HCEC 1CT (cell line): ENCODE data around the gene CDKAL1.
"Not testable (repeated sequence)": the region's sequence is repeated elsewhere in the genome, so short reads cannot be mapped to it uniquely, and the experiment has no call there.

Source experiments
- DNase-seq: peaks from one replicate; pipeline ENCODE4 v3.0.0-alpha.2; 2017

The CDKAL1 gene

DNA sequence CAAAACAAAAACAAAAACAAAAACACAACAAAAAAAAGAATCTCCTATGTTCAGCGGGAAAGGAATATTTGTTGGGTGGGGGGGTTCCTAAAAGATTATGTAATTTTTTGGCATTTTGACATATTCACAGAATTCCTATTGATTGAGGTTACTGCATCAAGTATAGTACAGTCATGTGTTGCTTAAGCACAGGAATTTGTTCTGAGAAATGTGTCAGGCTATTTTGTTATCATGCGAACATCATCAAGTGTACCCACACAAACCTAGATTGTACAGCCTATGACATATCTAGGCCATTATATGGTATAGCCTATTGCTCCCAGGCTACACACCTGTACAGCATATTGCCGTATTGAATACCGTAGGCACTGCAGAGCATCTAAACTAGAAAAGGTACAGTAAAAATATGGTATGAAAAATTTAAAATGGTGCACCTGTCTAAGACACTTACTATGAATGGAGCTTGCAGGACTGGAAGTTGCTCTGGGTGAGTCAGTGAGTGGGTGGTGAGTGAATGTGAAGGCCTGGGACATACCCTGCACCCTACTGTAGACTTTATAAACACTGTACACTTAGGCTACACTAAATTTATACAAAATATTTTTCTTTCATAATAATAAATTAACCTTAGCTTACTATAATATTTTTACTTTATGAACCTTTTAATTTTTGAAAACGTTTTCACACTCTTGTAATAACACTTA is 110.6 kb downstream of the CDKAL1 start:
- peak; percentile 19 for DNase-seq

DNA sequence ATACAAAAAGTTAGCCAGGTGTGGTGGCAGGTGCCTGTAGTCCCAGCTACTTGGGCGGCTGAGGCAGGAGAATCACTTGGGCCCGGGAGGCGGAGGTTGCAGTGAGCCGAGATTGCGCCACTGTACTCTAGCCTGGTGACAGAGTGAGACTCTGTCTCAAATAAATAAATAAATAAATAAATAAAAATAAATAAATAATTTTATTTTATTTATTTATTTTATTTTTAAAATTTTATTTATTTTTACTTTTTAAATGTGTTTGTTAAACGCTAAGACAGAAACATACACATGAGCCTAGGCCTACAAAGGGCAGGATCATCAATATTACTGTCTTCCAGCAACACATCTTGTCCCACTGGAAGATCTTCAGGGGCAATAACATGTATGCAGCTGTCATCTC is 111.3 kb downstream of the CDKAL1 start:
- not testable (repeated sequence) for DNase-seq

DNA sequence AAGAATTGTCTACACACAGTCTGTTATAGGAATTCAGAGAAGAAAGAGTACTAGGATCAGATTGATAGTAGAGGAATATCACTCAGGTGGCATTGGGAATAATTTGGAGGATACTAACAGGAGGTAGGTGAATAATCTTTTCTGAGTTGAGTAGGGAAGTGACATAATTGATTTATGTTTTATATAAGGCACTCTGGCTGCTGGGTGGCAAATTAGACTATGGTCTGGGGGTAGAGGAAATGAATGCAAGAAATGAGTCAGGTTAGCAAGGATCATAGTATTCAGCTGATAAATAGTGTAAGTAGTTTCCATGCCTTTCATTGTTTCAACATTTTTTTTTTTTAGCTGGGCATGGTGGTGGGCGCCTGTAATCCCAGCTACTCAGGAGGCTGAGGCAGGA is 113.3 kb downstream of the CDKAL1 start:
- DNase-seq, result no peak

DNA sequence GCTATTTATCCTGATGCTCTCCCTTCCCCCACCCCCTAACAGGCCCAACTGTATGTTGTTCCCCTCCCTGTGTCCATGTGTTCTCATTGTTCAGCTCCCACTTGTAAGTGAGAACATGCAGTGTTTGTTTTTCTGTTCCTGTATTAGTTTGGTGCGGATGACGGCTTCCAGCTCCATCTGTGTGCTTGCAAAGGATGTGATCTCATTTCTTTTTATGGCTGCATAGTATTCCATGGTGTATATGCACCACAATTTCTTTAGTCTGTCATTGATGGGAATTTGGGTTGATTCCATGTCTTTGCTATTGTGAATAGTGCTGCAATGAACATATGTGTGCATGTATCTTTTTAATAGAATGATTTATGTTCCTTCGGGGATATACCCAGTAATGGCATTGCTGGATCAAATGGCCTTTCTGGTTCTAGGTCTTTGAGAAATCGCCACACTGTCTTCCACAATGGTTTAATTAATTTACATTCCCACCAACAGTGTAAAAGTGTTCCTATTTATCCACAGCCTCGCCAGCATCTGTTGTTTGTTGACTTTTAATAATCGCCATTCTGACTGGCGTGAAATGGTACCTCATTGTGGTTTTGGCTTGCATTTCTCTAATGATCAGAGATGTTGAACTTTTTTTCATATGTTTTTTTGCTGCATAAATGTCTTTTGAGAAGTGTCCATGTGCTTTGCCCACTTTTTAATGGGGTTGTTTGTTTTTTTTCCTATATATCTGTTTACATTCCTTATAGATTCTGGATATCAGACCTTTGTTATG is 115.6 kb downstream of the CDKAL1 start:
- not testable (repeated sequence) for DNase-seq

DNA sequence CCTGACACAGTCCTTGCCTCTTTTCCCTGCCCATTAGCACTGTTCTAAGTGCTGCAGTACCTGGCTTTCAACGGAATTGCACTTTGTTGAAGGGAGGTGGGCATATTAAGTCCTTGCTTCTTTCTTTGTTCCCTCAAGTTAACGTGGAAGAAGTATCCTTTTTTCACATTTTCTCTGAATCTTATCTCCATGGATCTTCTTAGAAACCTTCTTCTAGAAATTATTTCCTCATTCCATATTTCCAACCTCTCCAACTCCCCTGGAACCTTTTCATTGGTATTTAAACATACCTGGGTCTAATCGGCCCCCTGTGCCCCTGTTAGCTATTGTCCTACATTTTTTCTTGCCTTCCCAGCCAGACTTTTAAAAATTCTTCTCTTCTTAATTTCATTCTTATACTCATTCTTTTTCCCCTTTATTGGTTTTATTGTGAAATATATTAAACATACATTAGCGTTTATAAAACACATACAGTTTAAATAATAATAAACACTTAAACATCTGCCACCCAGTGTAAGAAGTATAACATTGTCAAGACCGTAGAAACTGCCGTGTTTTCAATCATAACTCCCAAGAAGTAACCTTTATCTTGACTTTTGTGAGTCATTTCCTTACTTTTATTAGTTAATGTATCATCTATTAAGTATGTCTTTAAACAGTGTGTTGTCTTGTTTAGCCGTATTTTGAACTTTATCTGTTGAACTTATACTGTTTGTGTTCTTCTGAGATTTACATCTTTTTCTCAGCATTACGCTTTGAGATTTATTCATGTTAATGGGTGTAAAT is 118.2 kb downstream of the CDKAL1 start:
- peak; percentile 69 for DNase-seq

DNA sequence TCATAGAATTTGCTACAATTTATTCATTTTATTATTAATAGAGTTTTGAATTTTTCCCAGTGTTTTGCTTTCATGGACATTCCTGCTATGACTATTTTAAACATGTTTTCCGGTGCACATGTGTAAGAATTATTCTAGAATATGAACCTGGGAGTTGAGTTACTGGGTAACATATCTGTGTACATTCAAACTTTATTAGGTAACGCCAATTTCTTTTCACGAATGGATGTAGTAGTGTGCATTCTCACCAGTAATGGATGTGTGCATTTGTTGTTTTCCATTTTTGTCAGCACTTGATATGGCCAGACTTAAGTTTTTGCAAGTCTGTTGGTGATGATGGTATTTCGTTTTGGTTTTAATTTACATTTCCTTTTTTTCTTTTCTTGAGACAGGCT is 118.8 kb downstream of the CDKAL1 start:
- no peak for DNase-seq

DNA sequence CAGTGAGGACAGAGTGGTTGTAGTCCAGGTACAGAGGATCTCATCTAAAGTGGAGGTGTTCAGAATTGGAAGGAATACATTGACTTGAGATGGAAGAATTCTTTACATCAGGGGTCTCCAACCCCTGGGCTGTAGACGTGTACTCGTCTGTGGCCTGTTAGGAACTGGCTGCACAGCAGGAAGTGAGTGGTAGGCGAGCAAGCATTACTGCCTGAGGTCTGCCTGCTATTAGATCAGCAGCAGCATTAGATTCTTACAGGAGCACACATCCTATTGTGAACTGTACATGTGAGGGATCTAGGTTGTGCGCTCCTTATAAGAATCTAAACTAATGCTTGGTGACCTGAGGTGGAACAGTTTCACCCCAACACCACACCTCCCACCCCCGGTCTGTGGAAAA is 121.1 kb downstream of the CDKAL1 start:
- DNase-seq, result peak; percentile 43

DNA sequence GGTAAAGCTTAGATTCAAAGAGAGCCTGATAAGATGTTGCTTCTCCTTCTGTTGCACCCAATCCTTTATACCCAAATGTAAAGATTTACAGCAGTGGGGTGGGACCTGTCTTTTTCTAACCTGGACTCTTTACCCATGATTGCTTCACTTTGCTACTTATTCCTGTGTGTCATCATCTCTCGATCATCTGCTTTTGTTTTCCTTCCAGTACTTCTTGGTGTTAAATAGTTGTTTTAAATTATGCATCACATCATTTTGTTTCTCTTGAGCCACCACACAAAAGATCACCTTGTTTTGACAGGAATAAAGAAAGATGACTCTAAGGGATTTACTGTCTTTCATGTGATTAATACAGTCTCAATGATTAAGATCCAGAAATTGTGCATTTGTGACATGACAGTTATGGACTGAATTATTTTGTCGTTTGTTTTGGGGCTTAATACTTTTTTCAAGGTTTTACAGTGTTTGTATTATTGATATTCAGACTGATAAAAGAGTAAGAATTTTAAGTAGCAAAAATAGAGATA is 123.1 kb downstream of the CDKAL1 start:
- DNase-seq, result no peak

DNA sequence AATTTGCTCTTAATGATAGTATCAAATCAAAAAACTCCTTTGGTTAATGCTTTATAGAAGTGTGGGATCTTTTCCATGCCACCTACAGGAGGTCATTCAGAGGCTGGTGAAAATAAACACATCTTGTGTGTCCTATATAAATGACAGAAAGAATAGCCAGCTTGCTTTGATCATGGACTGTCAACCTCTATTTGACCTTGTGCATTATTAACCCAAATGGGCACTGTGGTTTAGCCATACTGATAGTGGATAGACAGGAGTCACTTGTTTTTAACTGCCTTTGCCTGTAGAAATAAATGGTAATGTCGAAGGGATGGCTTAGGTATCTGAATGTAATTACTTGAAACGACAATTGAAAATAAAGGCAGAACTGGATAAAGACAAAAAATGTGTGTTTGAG is 123.8 kb downstream of the CDKAL1 start:
- DNase-seq, result no peak

DNA sequence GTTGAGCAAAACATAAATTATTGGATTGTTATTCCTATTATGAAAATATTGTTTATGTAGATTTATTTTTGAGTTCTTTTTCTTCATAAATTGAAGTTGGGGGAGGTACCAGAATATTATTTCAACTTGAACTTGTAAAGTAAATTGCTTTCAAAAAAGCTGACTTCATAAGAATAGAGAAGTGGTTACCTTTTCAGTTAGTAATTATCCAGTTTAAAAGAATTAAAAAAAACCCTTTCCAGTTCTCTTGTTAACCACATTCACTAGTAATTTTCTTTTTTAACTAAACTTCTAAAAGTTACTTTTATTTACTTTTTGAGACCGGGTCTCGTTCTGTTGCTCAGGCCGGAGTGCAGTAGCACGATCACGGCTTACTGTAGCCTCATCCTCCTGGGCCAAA is 124.3 kb downstream of the CDKAL1 start:
- DNase-seq, result no peak

DNA sequence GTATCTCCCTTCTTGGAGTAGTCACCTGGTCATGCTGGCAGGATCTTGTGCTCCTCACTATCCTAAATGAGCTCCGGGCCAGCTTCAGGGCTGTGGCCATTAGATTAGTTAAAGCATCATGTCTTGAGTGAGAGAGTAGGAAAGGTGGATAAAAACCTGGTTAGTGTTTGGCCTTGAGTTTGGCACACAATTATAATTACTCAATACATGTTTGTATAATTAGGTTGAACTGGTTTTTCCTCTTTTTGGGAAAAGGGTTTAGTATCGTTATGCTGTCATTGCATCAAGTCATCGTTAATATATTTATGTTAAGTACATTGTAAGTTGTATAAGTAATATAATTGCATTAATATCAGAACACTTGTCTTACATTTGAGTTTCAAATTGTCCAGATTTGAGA is 126.3 kb downstream of the CDKAL1 start:
- DNase-seq, result no peak

DNA sequence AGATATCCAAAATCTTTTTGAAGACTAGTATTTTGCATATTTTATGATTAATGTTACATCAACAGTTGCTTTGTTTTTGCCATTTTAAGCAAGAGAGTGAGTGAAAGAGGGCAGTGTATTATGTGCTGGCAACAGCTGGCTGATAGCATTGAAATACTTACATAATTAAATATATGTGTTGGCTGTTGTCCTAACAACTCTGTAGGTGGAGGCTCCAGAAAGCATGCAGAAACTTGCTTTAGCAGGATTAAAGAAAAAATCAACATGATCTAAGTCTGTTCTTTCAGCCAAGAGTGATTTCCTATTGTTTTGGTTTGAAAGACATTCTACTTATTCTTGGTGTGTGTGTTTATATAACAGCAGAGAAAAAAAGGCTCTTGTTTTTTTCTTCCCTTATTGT is 127.5 kb downstream of the CDKAL1 start:
- DNase-seq, result peak; percentile 8

DNA sequence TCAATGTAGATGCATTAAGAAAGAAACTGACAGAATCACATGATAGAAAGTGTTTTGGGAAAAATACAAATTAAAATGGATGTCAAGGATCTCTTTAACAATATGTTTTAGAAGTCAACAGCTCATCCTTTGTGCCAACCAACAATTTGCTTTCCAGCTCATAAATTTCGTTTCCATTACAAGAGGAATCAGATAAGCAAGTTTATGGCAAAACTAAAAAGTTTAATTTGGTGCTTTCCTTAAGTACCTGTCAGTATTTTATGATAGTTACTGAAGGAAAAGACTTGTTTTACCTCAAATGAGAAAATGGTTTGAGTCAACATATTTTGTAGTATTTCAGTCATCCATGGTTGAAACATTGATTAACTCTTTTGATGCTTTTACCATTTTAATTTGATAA is 130.0 kb downstream of the CDKAL1 start:
- no peak for DNase-seq

DNA sequence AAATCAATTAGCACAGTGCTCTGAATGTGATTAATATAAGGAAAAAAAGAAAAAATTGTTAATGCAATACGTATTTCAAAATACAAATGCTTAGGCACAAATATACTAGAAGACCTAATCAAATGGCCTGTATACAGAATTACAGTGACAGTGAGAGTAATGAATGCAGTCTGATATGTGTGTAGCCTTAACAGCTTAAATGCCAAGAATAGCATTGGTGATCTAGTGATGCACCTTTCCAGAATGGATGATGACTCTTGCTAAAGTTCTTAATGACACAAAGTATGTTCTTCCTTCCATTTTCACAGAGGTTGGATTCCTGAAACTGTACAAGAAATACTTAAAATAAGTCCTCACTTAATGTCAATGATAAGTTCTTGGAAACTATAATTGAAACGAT is 131.0 kb downstream of the CDKAL1 start:
- DNase-seq, result no peak

DNA sequence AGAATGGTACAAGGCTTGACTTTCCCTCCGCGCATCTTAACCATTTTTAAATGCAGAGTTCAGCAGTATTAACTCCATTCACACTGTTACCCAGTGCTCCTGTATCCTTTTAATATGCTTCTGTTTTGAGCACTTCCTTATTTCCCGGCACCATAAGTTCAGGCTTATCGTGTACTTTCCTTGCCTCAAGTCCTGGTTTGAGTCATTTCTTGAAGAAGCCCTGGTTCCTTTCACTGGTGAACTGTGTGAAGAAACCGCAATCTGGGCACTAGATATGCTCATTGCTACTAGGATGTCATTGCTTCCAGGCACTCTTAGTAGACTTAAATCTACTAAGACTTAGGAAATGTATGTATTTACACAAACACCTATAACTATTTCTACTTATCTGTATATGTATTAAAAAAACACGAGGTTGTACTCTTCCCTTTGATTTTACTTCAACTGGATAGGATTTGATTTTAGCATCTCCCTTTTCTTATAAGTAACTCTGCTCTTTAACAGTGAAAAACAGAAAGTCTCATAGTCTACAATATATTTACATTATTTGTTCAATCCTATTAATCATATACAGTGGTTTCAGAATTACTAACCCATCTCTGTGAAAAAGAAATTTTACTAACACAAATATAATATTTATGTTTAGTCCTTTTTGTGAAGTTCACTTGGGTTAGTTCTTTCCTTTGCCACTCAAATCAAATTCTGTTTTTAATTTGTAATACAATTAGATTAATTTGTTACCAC is 135.5 kb downstream of the CDKAL1 start:
- DNase-seq, result no peak

DNA sequence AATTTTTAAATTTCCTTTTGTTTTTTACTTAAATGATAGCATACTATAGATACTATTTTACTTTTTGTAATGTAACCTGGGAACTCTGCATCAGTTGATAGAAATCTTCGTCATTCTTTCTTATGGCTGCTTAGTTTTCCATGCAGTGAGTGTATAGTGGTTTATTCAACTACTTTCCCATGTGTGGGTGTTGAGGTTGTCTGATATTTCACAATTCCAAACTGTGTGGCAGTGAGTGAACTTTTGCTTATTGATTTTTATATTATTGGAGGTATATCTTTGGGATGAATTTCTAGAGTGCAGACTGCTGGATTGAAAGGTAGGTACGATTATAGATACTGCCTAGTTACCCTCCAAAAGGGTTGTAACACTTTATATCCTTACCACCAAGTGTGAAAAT is 136.5 kb downstream of the CDKAL1 start:
- DNase-seq, result no peak

DNA sequence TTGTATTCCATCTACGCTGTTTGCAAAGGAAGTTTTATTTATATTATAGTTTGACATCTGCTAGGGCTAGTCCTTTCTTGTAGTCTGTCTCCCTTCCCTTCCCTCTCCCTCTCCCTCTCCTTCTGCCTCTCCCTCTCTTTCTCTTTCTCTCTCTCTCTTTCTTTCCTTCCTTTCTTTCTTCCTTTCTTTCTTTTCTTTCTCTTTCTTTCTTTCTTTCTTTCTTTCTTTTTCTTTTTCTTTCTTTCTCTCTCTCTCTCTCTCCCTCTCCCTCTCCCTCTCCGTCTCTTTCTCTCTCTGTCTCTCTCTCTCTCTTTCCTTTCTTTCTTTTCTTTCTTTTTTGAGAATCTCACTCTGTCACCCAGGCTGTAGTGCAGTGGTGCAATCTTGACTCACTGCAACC is 137.8 kb downstream of the CDKAL1 start:
- DNase-seq, result no peak

DNA sequence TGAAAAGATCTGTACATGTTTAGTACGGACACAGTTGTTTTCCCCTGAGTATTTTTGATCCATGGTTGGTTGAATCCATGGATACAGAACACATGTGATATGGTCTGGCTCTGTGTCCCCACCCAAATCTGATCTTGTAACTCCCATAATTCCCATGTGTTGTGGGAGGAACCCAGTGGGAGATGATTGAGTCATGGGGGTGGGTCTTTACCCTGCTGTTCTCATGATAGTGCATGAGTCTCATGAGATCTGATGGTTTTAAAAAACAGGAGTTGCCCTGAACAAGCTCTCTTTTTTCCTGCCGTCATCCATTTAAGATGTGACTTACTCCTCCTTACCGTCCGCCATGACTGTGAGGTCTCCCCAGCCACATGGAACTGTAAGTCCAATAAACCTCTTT is 139.2 kb downstream of the CDKAL1 start:
- DNase-seq, result no peak

DNA sequence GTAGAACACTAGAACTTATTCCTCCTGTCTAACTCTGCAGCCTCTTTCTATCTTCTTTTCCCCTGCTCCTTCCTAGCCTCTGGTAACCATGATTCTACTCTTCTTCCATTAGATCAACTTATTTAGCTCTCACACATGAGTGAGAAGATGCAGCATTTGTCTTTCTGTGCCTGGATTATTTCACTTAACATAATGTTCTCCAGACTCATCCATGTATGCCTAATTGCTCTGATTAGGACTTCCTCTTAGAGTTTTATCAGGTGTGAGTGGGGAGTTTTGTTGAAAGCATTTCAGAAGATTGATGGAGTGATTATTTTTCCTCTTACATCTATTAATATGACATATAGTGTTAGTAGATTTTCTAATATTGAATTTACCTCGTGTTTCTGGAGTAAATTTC is 140.4 kb downstream of the CDKAL1 start:
- no peak for DNase-seq

DNA sequence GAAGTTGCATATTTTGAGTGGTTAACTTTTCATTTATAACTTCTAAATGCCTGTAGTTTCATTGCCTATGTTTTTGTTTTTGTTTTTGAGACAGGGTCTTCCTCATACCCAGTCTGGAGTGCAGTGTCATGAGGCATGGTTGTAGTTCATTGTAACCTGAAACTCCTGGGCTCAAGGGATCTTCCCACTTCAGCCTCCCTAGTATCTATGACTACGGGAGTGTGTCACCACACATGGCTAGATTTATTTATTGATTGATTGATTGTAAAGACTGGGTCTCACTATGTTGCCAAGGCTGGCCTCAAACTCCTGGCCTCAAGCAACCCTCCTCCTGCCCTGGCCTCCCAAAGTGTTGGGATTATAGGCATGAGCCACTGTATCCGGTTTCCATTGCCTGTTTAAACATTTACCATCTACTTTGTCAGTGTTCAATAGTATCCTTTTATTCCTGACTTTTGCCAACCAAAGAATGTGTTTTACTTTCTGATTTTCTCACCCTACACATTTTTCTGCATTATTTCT is 144.6 kb downstream of the CDKAL1 start:
- no peak for DNase-seq

DNA sequence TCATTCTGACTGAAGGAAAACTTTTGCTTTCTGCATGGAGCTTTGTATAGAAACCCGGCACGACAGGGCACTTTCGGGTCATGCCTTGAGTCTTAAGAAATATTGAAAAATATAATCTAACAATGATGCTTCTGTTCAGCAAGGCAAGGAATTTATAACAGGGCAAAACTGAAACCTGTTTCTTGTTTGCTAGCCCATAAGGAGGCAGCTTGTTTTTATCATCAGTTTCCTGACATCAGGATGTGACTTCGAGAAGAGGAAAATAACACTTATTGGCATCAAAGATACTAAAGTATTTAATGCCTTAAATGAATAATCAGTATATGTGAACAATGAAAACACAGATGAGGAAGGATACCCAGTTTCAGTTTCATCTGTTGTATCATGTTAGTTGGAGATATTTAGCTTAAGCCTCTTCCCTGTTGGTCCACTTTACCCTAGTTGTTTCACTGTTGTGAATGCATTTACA is 146.5 kb downstream of the CDKAL1 start:
- DNase-seq, result no peak

DNA sequence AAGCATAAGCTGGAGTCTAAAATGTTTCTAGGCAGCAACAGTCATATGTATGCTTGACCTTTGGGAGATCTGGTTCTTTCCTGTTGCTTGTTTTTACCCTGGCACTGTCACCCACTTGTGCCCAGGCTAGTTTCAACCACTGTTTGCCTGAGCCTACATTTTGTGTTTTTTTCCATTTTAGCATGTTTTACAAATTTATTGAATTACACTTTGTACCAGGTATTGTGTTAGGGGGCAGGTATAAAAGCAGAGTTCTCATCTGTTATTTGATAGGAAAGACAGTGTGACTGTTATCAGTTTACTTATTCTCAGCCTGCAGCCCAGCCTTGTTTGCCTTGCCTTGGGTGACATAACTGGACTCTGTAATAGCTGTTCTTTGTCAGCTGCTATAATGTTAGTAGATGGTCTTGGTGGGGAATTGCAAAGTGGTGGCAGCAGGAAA is 147.0 kb downstream of the CDKAL1 start:
- no peak for DNase-seq
